Measurements from ENCODE around the gene C6orf52. TPM values are rescaled to one million over a fixed set of nuclear protein-coding genes. Genes with fewer than 3 reads are reported as not detected.

Gene C6orf52
- total RNA-seq, 3 donors from 2014 or later: 1.2 to 1.7 TPM; not detected in 1

DNA sequence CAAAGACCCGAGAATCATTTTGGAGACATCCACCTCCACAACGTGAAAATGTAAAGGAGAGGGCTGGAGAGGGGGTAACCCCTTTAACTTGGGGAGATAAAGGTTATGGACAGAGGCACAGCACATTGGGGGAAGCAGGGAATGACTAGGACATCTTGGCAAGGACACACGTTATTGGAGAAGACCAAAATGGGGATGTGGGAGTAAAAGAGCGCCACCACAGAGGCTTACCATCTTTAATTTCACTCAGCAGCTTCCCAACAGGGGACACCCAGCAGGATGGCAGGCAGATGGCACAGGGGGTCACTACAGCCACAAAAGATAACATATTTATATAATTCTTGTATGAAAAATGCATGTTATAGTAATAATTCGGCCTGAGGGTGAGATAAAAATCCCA is 9.8 kb downstream of the C6orf52 start:
- no peaks in the 10 kb centered on the region for H3K36me3 ChIP-seq (ENCODE audit: low read depth)
- H3K4me1 ChIP-seq (ENCODE audit: low read depth): no peaks in the 10 kb centered on the region
- ATAC-seq (no peak), DNase-seq (no peak)
- H3K9me3 ChIP-seq: no peaks in the 10 kb centered on the region
- H3K4me3 ChIP-seq: no peak overlapping the region
- TF ChIP-seq, protein P1, sequence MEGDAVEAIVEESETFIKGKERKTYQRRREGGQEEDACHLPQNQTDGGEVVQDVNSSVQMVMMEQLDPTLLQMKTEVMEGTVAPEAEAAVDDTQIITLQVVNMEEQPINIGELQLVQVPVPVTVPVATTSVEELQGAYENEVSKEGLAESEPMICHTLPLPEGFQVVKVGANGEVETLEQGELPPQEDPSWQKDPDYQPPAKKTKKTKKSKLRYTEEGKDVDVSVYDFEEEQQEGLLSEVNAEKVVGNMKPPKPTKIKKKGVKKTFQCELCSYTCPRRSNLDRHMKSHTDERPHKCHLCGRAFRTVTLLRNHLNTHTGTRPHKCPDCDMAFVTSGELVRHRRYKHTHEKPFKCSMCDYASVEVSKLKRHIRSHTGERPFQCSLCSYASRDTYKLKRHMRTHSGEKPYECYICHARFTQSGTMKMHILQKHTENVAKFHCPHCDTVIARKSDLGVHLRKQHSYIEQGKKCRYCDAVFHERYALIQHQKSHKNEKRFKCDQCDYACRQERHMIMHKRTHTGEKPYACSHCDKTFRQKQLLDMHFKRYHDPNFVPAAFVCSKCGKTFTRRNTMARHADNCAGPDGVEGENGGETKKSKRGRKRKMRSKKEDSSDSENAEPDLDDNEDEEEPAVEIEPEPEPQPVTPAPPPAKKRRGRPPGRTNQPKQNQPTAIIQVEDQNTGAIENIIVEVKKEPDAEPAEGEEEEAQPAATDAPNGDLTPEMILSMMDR (IDR thresholded peaks at IDR 0.05): no peak
- intact Hi-C loops (cut with DNase I, micrococcal nuclease): no loop called here

DNA sequence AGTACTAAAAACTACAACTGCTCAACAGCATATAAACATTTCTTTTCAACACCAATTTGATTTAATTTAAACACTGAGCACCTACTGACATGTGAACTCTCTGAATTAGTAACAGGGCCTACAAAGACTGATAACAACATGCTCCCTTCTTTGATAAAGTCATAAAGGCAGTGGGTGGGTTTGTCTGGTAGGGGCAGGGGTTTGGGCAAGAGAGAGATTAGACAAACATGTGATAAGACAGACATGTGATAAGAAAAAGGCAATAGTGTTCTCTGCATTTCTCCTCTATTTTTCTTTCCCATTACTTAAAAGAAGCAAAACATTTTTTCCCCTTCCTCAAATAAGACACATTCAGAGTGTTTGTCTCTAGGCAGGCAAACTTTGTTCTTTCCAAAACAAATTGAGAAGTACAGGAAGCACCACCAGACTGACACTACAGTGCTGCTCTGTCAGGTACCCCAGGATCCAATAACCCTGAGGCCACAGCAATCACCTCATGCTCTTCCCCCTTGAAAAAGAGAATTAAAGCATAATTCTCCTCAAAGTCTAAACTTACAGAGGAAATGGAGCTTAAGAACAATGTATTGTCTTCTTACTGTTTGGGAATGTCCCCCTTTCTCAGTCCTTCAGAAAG is 11.9 kb downstream of the C6orf52 start:
- Histone ChIP-seq H3K36me3 (ENCODE audit: low read depth) (no peaks in the 10 kb centered on the region), H3K9me3 (no peaks in the 10 kb centered on the region), H3K4me1 (ENCODE audit: low read depth) (no peaks in the 10 kb centered on the region), H3K4me3 (no peak overlapping the region)
- DNase-seq (no peak), ATAC-seq (no peak)
- intact Hi-C loops (cut with DNase I, micrococcal nuclease): no loop called here
- TF ChIP-seq, protein P1 (IDR thresholded peaks at IDR 0.05): no peak

DNA sequence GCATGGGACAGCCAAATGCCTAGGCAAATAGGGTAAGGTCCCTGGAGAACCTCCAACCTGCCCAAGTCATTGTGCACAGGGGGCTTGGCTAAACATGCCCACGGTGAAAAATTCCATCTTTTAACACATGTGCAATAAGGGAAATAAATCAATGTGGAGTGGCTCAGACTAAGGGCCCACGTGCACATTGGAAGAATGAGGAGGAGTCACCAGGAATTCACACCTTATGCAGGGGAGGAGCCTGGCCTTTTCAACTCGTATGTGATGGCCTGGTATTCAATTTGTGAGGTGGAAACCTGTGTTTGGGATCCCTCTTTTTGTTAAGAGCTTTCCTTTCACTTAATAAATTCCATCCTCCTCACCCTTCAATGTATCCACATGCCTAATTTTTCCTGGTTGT is 12.6 kb downstream of the C6orf52 start:
- intact Hi-C loops (cut with DNase I, micrococcal nuclease): no loop called here
- Histone ChIP-seq H3K36me3 (ENCODE audit: low read depth) (no peaks in the 10 kb centered on the region), H3K4me1 (ENCODE audit: low read depth) (no peaks in the 10 kb centered on the region), H3K4me3 (no peak overlapping the region), H3K9me3 (no peaks in the 10 kb centered on the region)
- ATAC-seq (no peak), DNase-seq (no peak)
- TF ChIP-seq, protein P1 (IDR thresholded peaks at IDR 0.05): no peak

DNA sequence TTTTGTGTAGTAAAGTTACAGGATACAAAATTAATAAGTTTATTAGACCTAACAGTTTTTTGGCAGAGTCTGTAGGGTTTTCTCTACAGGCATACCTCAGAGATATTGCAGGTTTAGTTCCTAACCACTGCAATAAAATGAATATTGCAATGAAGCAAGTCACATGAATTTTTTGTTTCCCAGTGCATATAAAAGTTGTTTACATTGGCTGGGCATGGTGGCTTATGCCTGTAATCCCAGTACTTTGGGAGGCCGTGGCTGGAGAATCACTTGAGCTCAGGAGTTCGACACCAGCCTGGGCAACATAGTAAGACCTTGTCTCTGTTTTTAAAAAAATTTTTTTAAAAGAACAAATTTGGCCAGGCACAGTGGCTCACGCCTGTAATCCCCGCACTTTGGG is 16.0 kb downstream of the C6orf52 start:
- peak; percentile 26 for ATAC-seq

DNA sequence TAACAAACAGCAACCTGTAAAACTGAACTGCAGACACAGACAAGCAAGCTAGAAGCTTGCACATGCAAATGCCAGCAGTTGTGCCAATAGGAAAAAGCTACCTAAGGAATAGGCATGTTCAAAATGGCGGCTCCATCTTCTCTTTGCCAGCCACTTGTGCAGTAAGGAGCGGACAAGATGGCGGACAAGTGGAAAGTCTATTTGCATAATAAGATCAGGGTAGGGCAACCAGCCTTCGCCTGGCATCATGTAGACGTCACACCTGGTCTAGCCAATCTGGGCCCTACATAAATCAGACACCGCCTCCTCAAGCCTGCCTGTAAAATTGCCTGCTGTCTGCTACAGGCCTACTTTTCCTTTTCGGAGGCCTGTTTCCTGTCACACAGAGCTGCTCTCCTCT is 18.0 kb downstream of the C6orf52 start:
- Histone ChIP-seq H3K36me3 (ENCODE audit: low read depth) (no peaks in the 10 kb centered on the region), H3K4me3 (no peak overlapping the region), H3K9me3 (no peaks in the 10 kb centered on the region), H3K4me1 (ENCODE audit: low read depth) (no peaks in the 10 kb centered on the region)
- DNase-seq (no peak), ATAC-seq (no peak)
- TF ChIP-seq, protein P1 (IDR thresholded peaks at IDR 0.05): no peak
- intact Hi-C loops (cut with DNase I, micrococcal nuclease): no loop called here

More for the DNA sequence above, 16.0 kb downstream of the C6orf52 start:
- DNase-seq: peak in 1 of 3 donors; percentile 27
- H3K4me3 ChIP-seq: no peak overlapping the region
- no peaks in the 10 kb centered on the region for H3K9me3 ChIP-seq
- TF ChIP-seq, protein P1 (IDR thresholded peaks at IDR 0.05): no peak
- intact Hi-C loops (cut with DNase I, micrococcal nuclease): no loop called here
- H3K4me1 ChIP-seq (ENCODE audit: low read depth): no peaks in the 10 kb centered on the region
- H3K36me3 ChIP-seq (ENCODE audit: low read depth): no peaks in the 10 kb centered on the region
